ENCODE measurements around the gene KIF1C. TPM values are rescaled to one million over a fixed set of nuclear protein-coding genes. Genes with fewer than 3 reads are reported as not detected.
A peak's percentile ranks its signal among the peaks of the same experiment; 100 is the strongest.

KIF1C gene
- total and polyA plus RNA-seq, 2 donors (not counting 1 experiment from before 2014, with no cell fraction given), result 5.7 to 29.6 TPM

- Histone ChIP-seq H3K4me1 (ENCODE audit: control insufficient read depth in 2 of 2, insufficient read depth in 2 of 2, low read length in 2 of 2) (peaks cover 7 to 18% of the 10 kb centered on the region in 2 donors), H3K9ac (ENCODE audit: low read length) (no peak overlapping the region), H3K27me3 (replicated peaks in 1 of 4; ENCODE audit: control extremely low read depth in 1 of 4, control insufficient read depth in 3 of 4, insufficient read depth in 4 of 4, low read length in 3 of 4) (peaks cover 0 to 21% (median 5%) of the 10 kb centered on the region in 4 experiments), H2AFZ (ENCODE audit: insufficient read depth, low read depth, low read length, poor library complexity, severe bottlenecking) (no peak overlapping the region), H3K4me2 (replicated peaks; ENCODE audit: low read depth, low read length, poor library complexity, severe bottlenecking) (no peak overlapping the region), H3K79me2 (ENCODE audit: control insufficient read depth, insufficient read depth, low read length) (no peaks in the 10 kb centered on the region), H3K27ac (ENCODE audit: low read length in 2 of 2) (no peak overlapping the region), H4K20me1 (ENCODE audit: control insufficient read depth, insufficient read depth, low read length, poor library complexity, severe bottlenecking) (no peaks in the 10 kb centered on the region), H3K9me3 (ENCODE audit: control extremely low read depth in 1 of 3, control insufficient read depth in 2 of 3, insufficient read depth in 1 of 3, low read length in 2 of 3) (no peaks in the 10 kb centered on the region), H3K36me3 (replicated peaks in 1 of 2; ENCODE audit: control extremely low read depth in 1 of 2, control insufficient read depth in 1 of 2, extremely low read depth in 1 of 2, insufficient read depth in 2 of 2, low read length in 1 of 2) (no peaks in the 10 kb centered on the region), H3K4me3 (ENCODE audit: control extremely low read depth in 1 of 5, extremely low read depth in 1 of 5, insufficient read depth in 1 of 5, low read depth in 2 of 5, low read length in 4 of 5) (no peak overlapping the region)
- Mint-ChIP-seq H3K27ac (peak overlapping the region; percentile 61), H3K9me3 (ENCODE audit: insufficient read depth) (no peaks in the 10 kb centered on the region), H3K4me3 (no peak overlapping the region), H3K4me1 (peaks cover 25% of the 10 kb centered on the region), H3K27me3 (no peaks in the 10 kb centered on the region)
- DNase-seq, result no peak
- ChIA-PET POLR2A (no interaction called here), CTCF (interaction anchor here (1.1 to 7.8 kb wide), 5 partner anchors 13 to 124 kb away, joined by 3 to 153 read pairs (median 4); no protein-coding TSS in a partner anchor)
- TF ChIP-seq CTCF (IDR thresholded peaks at IDR 0.05) (no peak), EZH2 (IDR thresholded peaks at IDR 0.05; ENCODE audit: borderline replicate concordance, insufficient read depth, low read depth, low read length, poor library complexity, severe bottlenecking) (no peak)
- intact Hi-C loops (cut with micrococcal nuclease), result loop anchor here (5.0 kb wide), 2 partner anchors 36 to 44 kb away; partner anchors contain the start of genes INCA1, KIF1C and ZFP3
- WGBS (ENCODE audit: insufficient coverage), result 89% methylated on average over 12 of the region's 13 CpGs
- no peak for ATAC-seq (ENCODE audit: low read depth)
Observed at GRCh38 chr17:5033352-5034015, 35.7 kb downstream of the KIF1C start.

GRCh38 chr17:5034063-5034462 is 36.3 kb downstream of the KIF1C start:
- H3K9ac ChIP-seq (ENCODE audit: low read length), result no peak overlapping the region
- H2AFZ ChIP-seq (ENCODE audit: insufficient read depth, low read depth, low read length, poor library complexity, severe bottlenecking), result no peak overlapping the region
- WGBS (ENCODE audit: insufficient coverage), result 96% methylated on average over 3 of the region's 5 CpGs
- POLR2A ChIA-PET, result no interaction called here
- no peaks in the 10 kb centered on the region for H3K36me3 ChIP-seq (replicated peaks in 1 of 2; ENCODE audit: control extremely low read depth in 1 of 2, control insufficient read depth in 1 of 2, extremely low read depth in 1 of 2, insufficient read depth in 2 of 2, low read length in 1 of 2)
- Mint-ChIP-seq H3K9me3 (ENCODE audit: insufficient read depth) (no peaks in the 10 kb centered on the region), H3K4me1 (peaks cover 25% of the 10 kb centered on the region), H3K27ac (peak overlapping the region; percentile 61), H3K4me3 (no peak overlapping the region), H3K27me3 (no peaks in the 10 kb centered on the region)
- H4K20me1 ChIP-seq (ENCODE audit: control insufficient read depth, insufficient read depth, low read length, poor library complexity, severe bottlenecking), result no peaks in the 10 kb centered on the region
- no peak overlapping the region for H3K4me3 ChIP-seq (ENCODE audit: control extremely low read depth in 1 of 5, extremely low read depth in 1 of 5, insufficient read depth in 1 of 5, low read depth in 2 of 5, low read length in 4 of 5)
- no peak overlapping the region for H3K4me2 ChIP-seq (replicated peaks; ENCODE audit: low read depth, low read length, poor library complexity, severe bottlenecking)
- peaks cover 0 to 21% (median 5%) of the 10 kb centered on the region in 4 experiments for H3K27me3 ChIP-seq (replicated peaks in 1 of 4; ENCODE audit: control extremely low read depth in 1 of 4, control insufficient read depth in 3 of 4, insufficient read depth in 4 of 4, low read length in 3 of 4)
- DNase-seq, result no peak
- no peaks in the 10 kb centered on the region for H3K79me2 ChIP-seq (ENCODE audit: control insufficient read depth, insufficient read depth, low read length)
- H3K9me3 ChIP-seq (ENCODE audit: control extremely low read depth in 1 of 3, control insufficient read depth in 2 of 3, insufficient read depth in 1 of 3, low read length in 2 of 3), result no peaks in the 10 kb centered on the region
- intact Hi-C loops (cut with micrococcal nuclease), result loop anchor here (5.0 kb wide), 2 partner anchors 37 to 43 kb away; partner anchors contain the start of genes INCA1, KIF1C and ZFP3
- ATAC-seq (ENCODE audit: low read depth), result no peak
- peaks cover 7 to 18% of the 10 kb centered on the region in 2 donors for H3K4me1 ChIP-seq (ENCODE audit: control insufficient read depth in 2 of 2, insufficient read depth in 2 of 2, low read length in 2 of 2)
- CTCF ChIA-PET, result interaction anchor here (1.2 to 3.8 kb wide), 4 partner anchors 12 to 28 kb away, joined by 4 to 27 read pairs (median 10); no protein-coding TSS in a partner anchor
- H3K27ac ChIP-seq (ENCODE audit: low read length in 2 of 2), result no peak overlapping the region
- no peak for TF ChIP-seq EZH2 (IDR thresholded peaks at IDR 0.05; ENCODE audit: borderline replicate concordance, insufficient read depth, low read depth, low read length, poor library complexity, severe bottlenecking)
